ENCODE data around the gene RNF103. TPM values are rescaled to one million over a fixed set of nuclear protein-coding genes. Genes with fewer than 3 reads are reported as not detected.
A peak's percentile ranks its signal among the peaks of the same experiment; 100 is the strongest.

The RNF103 gene
- total RNA-seq = 57.0 and 59.4 TPM in 2 replicates
- 35.3 and 39.5 TPM in 2 replicates for polyA plus RNA-seq

- H3K27me3 ChIP-seq = no peaks in the 10 kb centered on the region
- peaks cover 40% of the 10 kb centered on the region for H4K20me1 ChIP-seq (ENCODE audit: insufficient read depth, poor library complexity, severe bottlenecking)
- peak; percentile 97 for DNase-seq (ENCODE audit: low spot score)
- peak within 1 kb of the TSS; percentile 95 for H3K27ac ChIP-seq
- H3K9me2 ChIP-seq (replicated peaks; ENCODE audit: insufficient read depth) = no peaks in the 10 kb centered on the region
- no peaks in the 10 kb centered on the region for H3K36me3 ChIP-seq (replicated peaks; ENCODE audit: insufficient read depth, low read depth)
- no peaks in the 10 kb centered on the region for H3K9me3 ChIP-seq (ENCODE audit: low read depth)
- peak within 1 kb of the TSS; percentile 83 for H2AFZ ChIP-seq
- H3K79me2 ChIP-seq = peaks cover 43% of the 10 kb centered on the region
- peak within 1 kb of the TSS; percentile 93 for H3K4me3 ChIP-seq
- H3K4me2 ChIP-seq = peak within 1 kb of the TSS; percentile 76
- no peak for TF ChIP-seq EZH2phosphoT487 (IDR thresholded peaks at IDR 0.05; ENCODE audit: low read depth, severe bottlenecking, unreplicated experiment)
- TF ChIP-seq EZH2 (IDR thresholded peaks at IDR 0.05; ENCODE audit: borderline replicate concordance) = no peak
- no peak for TF ChIP-seq CTCF (IDR thresholded peaks at IDR 0.05; ENCODE audit: poor library complexity)
- H3K4me1 ChIP-seq (ENCODE audit: insufficient read depth) = peaks cover 23% of the 10 kb centered on the region
- 2% methylated on average over 44 of the region's 77 CpGs for WGBS (ENCODE audit: low lambda C conversion rate, missing lambda C conversion rate)
Measured at GRCh38 chr2:86623494-86624266, at the start of gene RNF103. TSS of gene RNF103 (minus strand) at chr2:86623865. CDS start at chr2:86622886, 979 bp downstream.

- H3K27ac ChIP-seq = peak overlapping the region; percentile 2
- peaks cover 20% of the 10 kb centered on the region for H3K4me1 ChIP-seq (ENCODE audit: insufficient read depth)
- no peak for TF ChIP-seq CTCF (IDR thresholded peaks at IDR 0.05; ENCODE audit: poor library complexity)
- no peak for TF ChIP-seq EZH2 (IDR thresholded peaks at IDR 0.05; ENCODE audit: borderline replicate concordance)
- no peak for TF ChIP-seq EZH2phosphoT487 (IDR thresholded peaks at IDR 0.05; ENCODE audit: low read depth, severe bottlenecking, unreplicated experiment)
- H2AFZ ChIP-seq = no peak overlapping the region
- no peak overlapping the region for H3K4me3 ChIP-seq
- no peak for DNase-seq (ENCODE audit: low spot score)
- no peaks in the 10 kb centered on the region for H3K27me3 ChIP-seq
- H3K36me3 ChIP-seq (replicated peaks; ENCODE audit: insufficient read depth, low read depth) = no peaks in the 10 kb centered on the region
- 81% methylated on average over 1 of the region's 1 CpG for WGBS (ENCODE audit: low lambda C conversion rate, missing lambda C conversion rate)
- no peaks in the 10 kb centered on the region for H4K20me1 ChIP-seq (ENCODE audit: insufficient read depth, poor library complexity, severe bottlenecking)
- no peaks in the 10 kb centered on the region for H3K79me2 ChIP-seq
- no peaks in the 10 kb centered on the region for H3K9me2 ChIP-seq (replicated peaks; ENCODE audit: insufficient read depth)
- no peak overlapping the region for H3K4me2 ChIP-seq
- H3K9me3 ChIP-seq (ENCODE audit: low read depth) = no peaks in the 10 kb centered on the region
Measured at GRCh38 chr2:86673011-86673410, 49.3 kb upstream of the RNF103 start.

- Histone ChIP-seq H3K4me2 (peak overlapping the region; percentile 16), H3K4me3 (no peak overlapping the region), H2AFZ (no peak overlapping the region), H3K79me2 (no peaks in the 10 kb centered on the region), H3K36me3 (replicated peaks; ENCODE audit: insufficient read depth, low read depth) (no peaks in the 10 kb centered on the region), H3K9me3 (ENCODE audit: low read depth) (no peaks in the 10 kb centered on the region), H4K20me1 (ENCODE audit: insufficient read depth, poor library complexity, severe bottlenecking) (no peaks in the 10 kb centered on the region), H3K27me3 (no peaks in the 10 kb centered on the region), H3K4me1 (ENCODE audit: insufficient read depth) (peaks cover 20% of the 10 kb centered on the region), H3K9me2 (replicated peaks; ENCODE audit: insufficient read depth) (no peaks in the 10 kb centered on the region), H3K27ac (peak overlapping the region; percentile 54)
- 86% methylated on average over 3 of the region's 3 CpGs for WGBS (ENCODE audit: low lambda C conversion rate, missing lambda C conversion rate)
- no peak for DNase-seq (ENCODE audit: low spot score)
- TF ChIP-seq CTCF (IDR thresholded peaks at IDR 0.05; ENCODE audit: poor library complexity) = no peak
- TF ChIP-seq EZH2 (IDR thresholded peaks at IDR 0.05; ENCODE audit: borderline replicate concordance) = no peak
- TF ChIP-seq EZH2phosphoT487 (IDR thresholded peaks at IDR 0.05; ENCODE audit: low read depth, severe bottlenecking, unreplicated experiment) = no peak
Measured at GRCh38 chr2:86672027-86672545, 48.4 kb upstream of the RNF103 start.

Data from hepatocyte (in vitro differentiated cells).